Adrenal gland (tissue), 5 donors: ENCODE data around the gene ABLIM1.

Source experiments
- CTCF ChIP-seq, 6 experiments: fragments of 450-650 bp in 4 of 6; fragments of 200-600 bp in 2 of 6; sonication (generic) in 1 of 6; IDR thresholded peaks; 1 replicate in 5 of 6; 2 replicates in 1 of 6; pipeline versions ENCODE4 v1.5.1 to v1.8.0; 2016 to 2021; ENCODE audit warnings: antibody characterized with exemption in 6 of 6, mild to moderate bottlenecking in 2 of 6, moderate library complexity in 1 of 6
- POLR2A ChIP-seq, 2 donors: fragments of 450-650 bp; IDR thresholded peaks; one replicate each; pipeline ENCODE4 v1.6.1; 2017; ENCODE audit warnings: antibody characterized with exemption in 2 of 2, mild to moderate bottlenecking in 2 of 2, moderate library complexity in 1 of 2
- donor health status: DM: no; HTN: no; CAD: no.

GRCh38 chr10:114631090-114631665 is 26.9 kb downstream of the ABLIM1 start:
- no peak for TF ChIP-seq CTCF (IDR thresholded peaks at IDR 0.05)
- TF ChIP-seq POLR2A (IDR thresholded peaks at IDR 0.05): no peak
